OCI-LY1 (cell line): ENCODE data around the gene THOC5.
"Not testable (repeated sequence)": the region's sequence is repeated elsewhere in the genome, so short reads cannot be mapped to it uniquely, and the experiment has no call there.

Experiments used
- EZH2 ChIP-seq: fragments of 200-600 bp; sonication (generic), shearing (Covaris generic); IDR thresholded peaks from 2 replicates; pipeline ENCODE4 v1.8.0; 2017; ENCODE audit warnings: borderline replicate concordance, mixed run types, mild to moderate bottlenecking, antibody characterized with exemption, low read length, moderate library complexity, mixed read lengths
- TF ChIP-seq, protein P1 (sequence below): fragments of 200-600 bp; sonication (generic), shearing (Covaris generic); IDR thresholded peaks from 2 replicates; pipeline ENCODE4 v1.5.1; 2017; ENCODE audit warnings: mild to moderate bottlenecking, antibody characterized with exemption, low read length, moderate library complexity, mixed read lengths

DNA sequence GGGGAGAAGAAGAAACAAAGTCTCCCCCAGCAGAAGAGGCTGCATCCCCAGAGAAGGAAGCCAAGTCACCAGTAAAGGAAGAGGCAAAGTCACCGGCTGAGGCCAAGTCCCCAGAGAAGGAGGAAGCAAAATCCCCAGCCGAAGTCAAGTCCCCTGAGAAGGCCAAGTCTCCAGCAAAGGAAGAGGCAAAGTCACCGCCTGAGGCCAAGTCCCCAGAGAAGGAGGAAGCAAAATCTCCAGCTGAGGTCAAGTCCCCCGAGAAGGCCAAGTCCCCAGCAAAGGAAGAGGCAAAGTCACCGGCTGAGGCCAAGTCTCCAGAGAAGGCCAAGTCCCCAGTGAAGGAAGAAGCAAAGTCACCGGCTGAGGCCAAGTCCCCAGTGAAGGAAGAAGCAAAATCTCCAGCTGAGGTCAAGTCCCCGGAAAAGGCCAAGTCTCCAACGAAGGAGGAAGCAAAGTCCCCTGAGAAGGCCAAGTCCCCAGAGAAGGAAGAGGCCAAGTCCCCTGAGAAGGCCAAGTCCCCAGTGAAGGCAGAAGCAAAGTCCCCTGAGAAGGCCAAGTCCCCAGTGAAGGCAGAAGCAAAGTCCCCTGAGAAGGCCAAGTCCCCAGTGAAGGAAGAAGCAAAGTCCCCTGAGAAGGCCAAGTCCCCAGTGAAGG is 64.3 kb downstream of the THOC5 start:
- TF ChIP-seq, protein P1, sequence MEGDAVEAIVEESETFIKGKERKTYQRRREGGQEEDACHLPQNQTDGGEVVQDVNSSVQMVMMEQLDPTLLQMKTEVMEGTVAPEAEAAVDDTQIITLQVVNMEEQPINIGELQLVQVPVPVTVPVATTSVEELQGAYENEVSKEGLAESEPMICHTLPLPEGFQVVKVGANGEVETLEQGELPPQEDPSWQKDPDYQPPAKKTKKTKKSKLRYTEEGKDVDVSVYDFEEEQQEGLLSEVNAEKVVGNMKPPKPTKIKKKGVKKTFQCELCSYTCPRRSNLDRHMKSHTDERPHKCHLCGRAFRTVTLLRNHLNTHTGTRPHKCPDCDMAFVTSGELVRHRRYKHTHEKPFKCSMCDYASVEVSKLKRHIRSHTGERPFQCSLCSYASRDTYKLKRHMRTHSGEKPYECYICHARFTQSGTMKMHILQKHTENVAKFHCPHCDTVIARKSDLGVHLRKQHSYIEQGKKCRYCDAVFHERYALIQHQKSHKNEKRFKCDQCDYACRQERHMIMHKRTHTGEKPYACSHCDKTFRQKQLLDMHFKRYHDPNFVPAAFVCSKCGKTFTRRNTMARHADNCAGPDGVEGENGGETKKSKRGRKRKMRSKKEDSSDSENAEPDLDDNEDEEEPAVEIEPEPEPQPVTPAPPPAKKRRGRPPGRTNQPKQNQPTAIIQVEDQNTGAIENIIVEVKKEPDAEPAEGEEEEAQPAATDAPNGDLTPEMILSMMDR: not testable (repeated sequence)
- not testable (repeated sequence) for TF ChIP-seq EZH2
